ENCODE data around the gene SLC9A5. TPM values are rescaled to one million over a fixed set of nuclear protein-coding genes. Genes with fewer than 3 reads are reported as not detected.

SLC9A5 gene
- total and polyA plus RNA-seq, 9 of the 15 experiments (the other 6 are each of a cell fraction or from before 2014, with no cell fraction given): 0.06 to 3.1 (median 1.2) TPM

DNA sequence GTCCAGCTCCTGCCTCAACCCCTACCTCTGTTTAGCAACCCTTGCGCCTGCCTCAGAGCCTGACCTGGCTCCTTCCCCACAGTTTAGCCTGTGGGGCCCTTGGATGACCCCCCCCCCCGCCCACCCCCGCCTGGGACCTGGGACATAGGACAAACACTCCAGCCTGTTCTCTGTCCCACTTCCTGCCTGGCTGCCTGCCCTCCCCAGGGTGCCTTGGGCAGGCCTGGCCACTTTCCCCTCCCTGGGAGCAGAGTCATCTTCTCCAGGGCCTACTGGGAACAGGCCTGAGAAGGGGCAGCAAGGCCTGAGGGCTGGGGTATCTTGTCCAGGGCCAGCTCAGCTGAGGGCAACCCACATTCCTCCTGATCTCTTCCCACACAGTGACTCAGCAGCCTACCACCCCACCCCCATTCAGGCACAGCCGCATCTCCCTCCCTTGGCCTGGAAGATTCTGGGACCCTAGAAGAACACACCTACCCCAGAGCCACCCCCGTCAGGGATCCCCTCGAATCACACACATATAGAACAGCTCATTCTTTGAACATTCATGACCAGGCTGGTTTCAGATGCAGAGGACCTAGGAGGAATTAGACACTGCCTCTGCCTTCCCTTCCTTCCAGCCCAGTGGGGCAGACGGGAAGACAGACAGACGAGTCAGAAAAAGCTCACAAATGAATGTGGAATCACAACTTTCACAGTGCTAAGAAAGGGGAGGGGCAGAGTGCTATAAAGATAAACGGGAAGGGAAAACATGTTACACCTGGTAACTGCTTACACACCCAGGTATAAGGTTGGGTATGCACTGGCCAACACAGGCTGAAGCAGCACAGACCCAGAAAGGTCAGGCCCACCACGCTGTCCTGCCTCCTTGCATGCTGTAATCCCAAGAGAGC is 7.5 kb upstream of the SLC9A5 start (continued):
- TF ChIP-seq, protein P1, sequence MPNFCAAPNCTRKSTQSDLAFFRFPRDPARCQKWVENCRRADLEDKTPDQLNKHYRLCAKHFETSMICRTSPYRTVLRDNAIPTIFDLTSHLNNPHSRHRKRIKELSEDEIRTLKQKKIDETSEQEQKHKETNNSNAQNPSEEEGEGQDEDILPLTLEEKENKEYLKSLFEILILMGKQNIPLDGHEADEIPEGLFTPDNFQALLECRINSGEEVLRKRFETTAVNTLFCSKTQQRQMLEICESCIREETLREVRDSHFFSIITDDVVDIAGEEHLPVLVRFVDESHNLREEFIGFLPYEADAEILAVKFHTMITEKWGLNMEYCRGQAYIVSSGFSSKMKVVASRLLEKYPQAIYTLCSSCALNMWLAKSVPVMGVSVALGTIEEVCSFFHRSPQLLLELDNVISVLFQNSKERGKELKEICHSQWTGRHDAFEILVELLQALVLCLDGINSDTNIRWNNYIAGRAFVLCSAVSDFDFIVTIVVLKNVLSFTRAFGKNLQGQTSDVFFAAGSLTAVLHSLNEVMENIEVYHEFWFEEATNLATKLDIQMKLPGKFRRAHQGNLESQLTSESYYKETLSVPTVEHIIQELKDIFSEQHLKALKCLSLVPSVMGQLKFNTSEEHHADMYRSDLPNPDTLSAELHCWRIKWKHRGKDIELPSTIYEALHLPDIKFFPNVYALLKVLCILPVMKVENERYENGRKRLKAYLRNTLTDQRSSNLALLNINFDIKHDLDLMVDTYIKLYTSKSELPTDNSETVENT (CRISPR knock-in tag; IDR thresholded peaks at IDR 0.05): no peak
- no peak for TF ChIP-seq SMARCB1 (IDR thresholded peaks at IDR 0.05; ENCODE audit: insufficient read length, low read depth)
- no peak for TF ChIP-seq ATF7 (IDR thresholded peaks at IDR 0.05)
- TF ChIP-seq, protein P2, sequence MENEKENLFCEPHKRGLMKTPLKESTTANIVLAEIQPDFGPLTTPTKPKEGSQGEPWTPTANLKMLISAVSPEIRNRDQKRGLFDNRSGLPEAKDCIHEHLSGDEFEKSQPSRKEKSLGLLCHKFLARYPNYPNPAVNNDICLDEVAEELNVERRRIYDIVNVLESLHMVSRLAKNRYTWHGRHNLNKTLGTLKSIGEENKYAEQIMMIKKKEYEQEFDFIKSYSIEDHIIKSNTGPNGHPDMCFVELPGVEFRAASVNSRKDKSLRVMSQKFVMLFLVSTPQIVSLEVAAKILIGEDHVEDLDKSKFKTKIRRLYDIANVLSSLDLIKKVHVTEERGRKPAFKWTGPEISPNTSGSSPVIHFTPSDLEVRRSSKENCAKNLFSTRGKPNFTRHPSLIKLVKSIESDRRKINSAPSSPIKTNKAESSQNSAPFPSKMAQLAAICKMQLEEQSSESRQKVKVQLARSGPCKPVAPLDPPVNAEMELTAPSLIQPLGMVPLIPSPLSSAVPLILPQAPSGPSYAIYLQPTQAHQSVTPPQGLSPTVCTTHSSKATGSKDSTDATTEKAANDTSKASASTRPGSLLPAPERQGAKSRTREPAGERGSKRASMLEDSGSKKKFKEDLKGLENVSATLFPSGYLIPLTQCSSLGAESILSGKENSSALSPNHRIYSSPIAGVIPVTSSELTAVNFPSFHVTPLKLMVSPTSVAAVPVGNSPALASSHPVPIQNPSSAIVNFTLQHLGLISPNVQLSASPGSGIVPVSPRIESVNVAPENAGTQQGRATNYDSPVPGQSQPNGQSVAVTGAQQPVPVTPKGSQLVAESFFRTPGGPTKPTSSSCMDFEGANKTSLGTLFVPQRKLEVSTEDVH (IDR thresholded peaks at IDR 0.05; ENCODE audit: low read depth, partially characterized antibody): no peak
- no peak for TF ChIP-seq TFAM (CRISPR knock-in tag; conservative IDR thresholded peaks at IDR 0.05)
- no peak for TF ChIP-seq KDM5B (IDR thresholded peaks at IDR 0.05; ENCODE audit: insufficient replicate concordance, low read depth, low read length)
- TF ChIP-seq MCM2 (IDR thresholded peaks at IDR 0.05; ENCODE audit: low read depth): no peak
- peak; percentile 30 for TF ChIP-seq BRD9 (IDR thresholded peaks at IDR 0.05; ENCODE audit: low read depth, partially characterized antibody)
- TF ChIP-seq, protein P3, sequence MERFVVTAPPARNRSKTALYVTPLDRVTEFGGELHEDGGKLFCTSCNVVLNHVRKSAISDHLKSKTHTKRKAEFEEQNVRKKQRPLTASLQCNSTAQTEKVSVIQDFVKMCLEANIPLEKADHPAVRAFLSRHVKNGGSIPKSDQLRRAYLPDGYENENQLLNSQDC (CRISPR knock-in tag; IDR thresholded peaks at IDR 0.05): no peak
- TF ChIP-seq, protein P4, sequence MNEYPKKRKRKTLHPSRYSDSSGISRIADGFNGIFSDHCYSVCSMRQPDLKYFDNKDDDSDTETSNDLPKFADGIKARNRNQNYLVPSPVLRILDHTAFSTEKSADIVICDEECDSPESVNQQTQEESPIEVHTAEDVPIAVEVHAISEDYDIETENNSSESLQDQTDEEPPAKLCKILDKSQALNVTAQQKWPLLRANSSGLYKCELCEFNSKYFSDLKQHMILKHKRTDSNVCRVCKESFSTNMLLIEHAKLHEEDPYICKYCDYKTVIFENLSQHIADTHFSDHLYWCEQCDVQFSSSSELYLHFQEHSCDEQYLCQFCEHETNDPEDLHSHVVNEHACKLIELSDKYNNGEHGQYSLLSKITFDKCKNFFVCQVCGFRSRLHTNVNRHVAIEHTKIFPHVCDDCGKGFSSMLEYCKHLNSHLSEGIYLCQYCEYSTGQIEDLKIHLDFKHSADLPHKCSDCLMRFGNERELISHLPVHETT (CRISPR knock-in tag; conservative IDR thresholded peaks at IDR 0.05 in 1 of 2, IDR thresholded peaks at IDR 0.05 in 1 of 2): no peak; a peak in 1 of 4 replicates
- no peak for TF ChIP-seq ZC3H4 (CRISPR knock-in tag; IDR thresholded peaks at IDR 0.05; ENCODE audit: borderline replicate concordance)
- TF ChIP-seq, protein P5, sequence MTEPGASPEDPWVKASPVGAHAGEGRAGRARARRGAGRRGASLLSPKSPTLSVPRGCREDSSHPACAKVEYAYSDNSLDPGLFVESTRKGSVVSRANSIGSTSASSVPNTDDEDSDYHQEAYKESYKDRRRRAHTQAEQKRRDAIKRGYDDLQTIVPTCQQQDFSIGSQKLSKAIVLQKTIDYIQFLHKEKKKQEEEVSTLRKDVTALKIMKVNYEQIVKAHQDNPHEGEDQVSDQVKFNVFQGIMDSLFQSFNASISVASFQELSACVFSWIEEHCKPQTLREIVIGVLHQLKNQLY (CRISPR knock-in tag; conservative IDR thresholded peaks at IDR 0.05): no peak
- TF ChIP-seq RBM14 (IDR thresholded peaks at IDR 0.05; ENCODE audit: borderline replicate concordance, insufficient read depth, low read depth, low read length): no peak
- TF ChIP-seq, protein P6, sequence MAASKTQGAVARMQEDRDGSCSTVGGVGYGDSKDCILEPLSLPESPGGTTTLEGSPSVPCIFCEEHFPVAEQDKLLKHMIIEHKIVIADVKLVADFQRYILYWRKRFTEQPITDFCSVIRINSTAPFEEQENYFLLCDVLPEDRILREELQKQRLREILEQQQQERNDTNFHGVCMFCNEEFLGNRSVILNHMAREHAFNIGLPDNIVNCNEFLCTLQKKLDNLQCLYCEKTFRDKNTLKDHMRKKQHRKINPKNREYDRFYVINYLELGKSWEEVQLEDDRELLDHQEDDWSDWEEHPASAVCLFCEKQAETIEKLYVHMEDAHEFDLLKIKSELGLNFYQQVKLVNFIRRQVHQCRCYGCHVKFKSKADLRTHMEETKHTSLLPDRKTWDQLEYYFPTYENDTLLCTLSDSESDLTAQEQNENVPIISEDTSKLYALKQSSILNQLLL (CRISPR knock-in tag; IDR thresholded peaks at IDR 0.05; ENCODE audit: borderline replicate concordance): no peak
- TF ChIP-seq DDX20 (tag; IDR thresholded peaks at IDR 0.05; ENCODE audit: low read depth): no peak
- TF ChIP-seq SP2 (IDR thresholded peaks at IDR 0.05; ENCODE audit: extremely low read depth, low read depth, low read length, poor library complexity, severe bottlenecking): no peak

Data from K562 (cell line).